HG03103 (cell line): Measurements from ENCODE around the gene DUSP22.
A peak's percentile ranks its signal among the peaks of the same experiment; 100 is the strongest.

Experiments used
- ATAC-seq: cut with Tn5 transposase; IDR thresholded peaks from one replicate; pipeline ENCODE4 v1.9.1; 2021; ENCODE audit warnings: low read depth; ENCODE audit not compliant: unreplicated experiment

Gene DUSP22

GRCh38 chr6:348860-349396 is 56.6 kb downstream of the DUSP22 start:
- ATAC-seq = no peak

- ATAC-seq = no peak
Observed at GRCh38 chr6:349491-349921, 57.2 kb downstream of the DUSP22 start.

- ATAC-seq = no peak
Observed at GRCh38 chr6:350371-350770, 58.1 kb downstream of the DUSP22 start.

- ATAC-seq = no peak
Observed at GRCh38 chr6:351011-351866, 59.0 kb downstream of the DUSP22 start.

- no peak for ATAC-seq
Observed at GRCh38 chr6:351867-352289, 59.6 kb downstream of the DUSP22 start.

- no peak for ATAC-seq
Observed at GRCh38 chr6:352474-352873, 60.2 kb downstream of the DUSP22 start.

GRCh38 chr6:352896-353470 is 60.7 kb downstream of the DUSP22 start:
- no peak for ATAC-seq

GRCh38 chr6:353642-354614 is 61.6 kb downstream of the DUSP22 start:
- no peak for ATAC-seq

- no peak for ATAC-seq
Observed at GRCh38 chr6:354631-355280, 62.5 kb downstream of the DUSP22 start.

- ATAC-seq = no peak
Observed at GRCh38 chr6:355373-356208, 63.3 kb downstream of the DUSP22 start.

GRCh38 chr6:356828-357251 is 64.6 kb downstream of the DUSP22 start:
- peak; percentile 42 for ATAC-seq

GRCh38 chr6:357261-357790 is 65.0 kb downstream of the DUSP22 start:
- peak; percentile 2 for ATAC-seq

GRCh38 chr6:357791-358341 is 65.6 kb downstream of the DUSP22 start:
- ATAC-seq = no peak

- ATAC-seq = no peak
Observed at GRCh38 chr6:358432-358831, 66.1 kb downstream of the DUSP22 start.

- ATAC-seq = no peak
Observed at GRCh38 chr6:358847-359246, 66.6 kb downstream of the DUSP22 start.

- no peak for ATAC-seq
Observed at GRCh38 chr6:359261-360035, 67.2 kb downstream of the DUSP22 start.

GRCh38 chr6:360349-360748 is 68.1 kb downstream of the DUSP22 start:
- no peak for ATAC-seq
